ELF-1 (cell line): ENCODE data around the gene HNRNPCL4.
"Not testable (repeated sequence)": the region's sequence is repeated elsewhere in the genome, so short reads cannot be mapped to it uniquely, and the experiment has no call there.

ENCODE experiments used
- DNase-seq: peaks from one replicate; pipeline ENCODE4 v3.0.0-alpha.2; 2016; ENCODE audit warnings: low read depth, low spot score

HNRNPCL4 gene

DNA sequence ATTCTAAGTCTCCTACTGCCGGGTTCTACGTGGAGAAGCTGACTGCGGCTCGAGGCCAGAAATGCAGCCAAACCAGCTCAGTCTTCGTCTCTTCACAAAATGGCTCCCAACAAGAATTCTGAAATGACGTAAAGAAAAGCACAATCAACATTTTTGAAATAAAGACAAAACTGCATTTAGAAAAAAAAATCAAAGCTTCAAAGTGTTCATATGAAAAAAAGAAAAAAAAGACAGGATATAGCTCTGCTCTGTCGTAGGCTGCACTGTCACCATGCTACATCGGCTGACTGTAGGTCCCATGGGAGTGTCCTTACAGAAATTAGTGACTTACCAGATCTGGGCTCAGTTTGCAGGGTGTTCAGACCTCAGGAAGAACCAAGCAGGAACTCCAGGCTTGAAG is at the start of gene HNRNPCL4:
HNRNPCL4 (minus strand) TSS at position 101 of the 400 bp plus-strand sequence. CDS start 164 bp downstream, outside the sequence.
- not testable (repeated sequence) for DNase-seq

DNA sequence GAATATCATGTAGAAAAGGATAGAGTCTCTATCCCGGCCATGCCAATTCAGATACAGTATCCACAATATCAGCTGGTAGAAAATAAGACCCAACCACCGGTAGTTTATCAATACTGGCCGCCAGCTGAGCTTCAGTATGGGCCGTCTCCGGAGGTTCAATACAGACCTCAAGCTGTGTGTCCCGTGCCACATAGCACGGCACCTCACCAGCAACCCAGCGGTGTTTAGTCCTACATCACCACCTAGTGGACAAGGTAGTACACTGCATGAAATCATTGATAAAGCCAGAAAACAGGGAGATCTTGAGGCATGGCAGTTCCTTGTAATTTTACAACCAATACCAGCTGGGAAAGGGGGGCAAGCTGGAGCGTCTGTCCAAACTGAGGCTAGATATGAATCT is 43.3 kb upstream of the HNRNPCL4 start:
- DNase-seq: not testable (repeated sequence)

DNA sequence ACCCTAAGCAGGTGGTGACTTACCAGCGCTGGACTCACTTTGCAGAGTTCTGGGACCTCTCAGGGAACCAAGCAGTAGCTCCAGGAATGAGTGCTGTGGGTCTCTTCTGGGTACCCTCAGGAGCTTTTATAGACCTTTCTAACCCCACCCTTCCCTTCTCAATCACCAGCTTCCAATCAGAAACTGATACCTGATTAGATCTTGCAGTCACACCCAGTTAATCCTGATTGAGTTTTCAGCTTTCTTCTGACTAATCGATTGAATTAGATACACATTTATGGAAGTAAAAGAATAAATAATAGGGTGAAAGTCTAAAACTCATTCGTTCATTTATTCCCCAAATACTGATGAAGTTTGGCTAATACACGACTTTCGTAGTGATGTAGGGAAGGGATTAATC is 35.9 kb upstream of the HNRNPCL4 start, which contains the start of gene PRAMEF13:
PRAMEF13 (minus strand) TSS at position 101 of the 400 bp plus-strand sequence. CDS start 1,820 bp downstream, outside the sequence.
- DNase-seq: not testable (repeated sequence)

DNA sequence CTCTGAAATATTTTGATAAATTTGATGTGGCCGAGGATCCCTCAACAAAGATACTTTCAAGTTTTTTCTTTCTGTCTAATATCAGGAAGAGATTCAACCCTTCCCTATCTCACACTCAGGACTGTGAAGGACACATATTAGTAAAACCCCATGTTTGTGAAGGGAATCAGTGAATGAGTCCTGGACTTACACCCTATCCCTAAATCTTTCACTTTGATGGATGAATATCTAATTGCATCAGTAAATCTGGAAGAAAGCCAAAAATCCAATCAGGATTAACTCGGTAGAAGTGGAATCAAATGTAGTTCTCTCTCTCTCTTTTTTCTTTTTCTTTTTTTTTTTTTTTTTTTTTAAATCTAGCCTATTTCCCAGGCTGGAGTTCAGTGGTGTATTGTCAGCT is 6.1 kb upstream of the HNRNPCL4 start, which contains the start of gene PRAMEF9:
PRAMEF9 (plus strand) TSS at position 301 of the 400 bp plus-strand sequence. CDS start 3,433 bp downstream, outside the sequence.
- DNase-seq: not testable (repeated sequence)

DNA sequence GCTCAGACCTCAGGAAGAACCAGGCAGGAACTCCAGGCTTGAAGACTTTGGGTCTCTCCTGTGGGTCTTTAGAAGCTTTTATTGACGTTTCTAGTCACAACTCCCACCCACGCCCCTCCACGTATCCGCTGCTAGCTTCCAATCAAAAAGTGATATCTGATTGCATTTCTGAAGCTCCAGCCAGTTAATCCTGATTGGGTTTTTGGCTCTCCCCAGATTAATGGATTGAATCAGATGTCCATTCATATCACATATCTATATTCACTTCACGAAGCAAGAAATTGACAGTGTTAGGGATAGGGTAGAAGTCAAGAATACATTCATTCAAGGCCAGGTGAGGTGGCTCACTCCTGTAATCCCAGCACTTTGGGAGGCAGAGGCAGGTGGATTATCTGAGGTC is 9.5 kb downstream of the HNRNPCL4 start, which contains the start of gene PRAMEF26:
PRAMEF26 (minus strand) TSS at position 101 of the 400 bp plus-strand sequence. CDS start 2,914 bp downstream, outside the sequence.
- not testable (repeated sequence) for DNase-seq

DNA sequence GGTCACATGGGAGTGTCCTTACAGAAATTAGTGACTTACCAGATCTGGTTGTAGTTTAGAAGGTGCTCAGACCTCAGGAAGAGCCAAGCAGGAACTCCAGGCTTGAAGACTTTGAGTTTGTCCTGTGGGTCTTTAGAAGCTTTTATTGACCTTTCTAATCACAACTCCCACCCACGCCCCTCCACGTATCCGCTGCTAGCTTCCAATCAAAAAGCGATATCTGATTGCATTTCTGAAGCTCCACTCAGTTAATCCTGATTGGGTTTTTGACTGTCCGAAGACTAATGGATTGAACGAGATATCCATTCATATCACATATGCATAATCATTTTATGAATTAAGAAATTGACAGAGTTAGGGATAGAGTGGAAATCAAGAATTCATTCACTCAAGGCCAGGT is 48.7 kb downstream of the HNRNPCL4 start, which contains the start of gene HNRNPCL2:
HNRNPCL2 (minus strand) TSS at position 101 of the 400 bp plus-strand sequence. CDS start 454 bp downstream, outside the sequence.
- not testable (repeated sequence) for DNase-seq
